Measurements from ENCODE around the gene IMPACT.
A peak's percentile ranks its signal among the peaks of the same experiment; 100 is the strongest.

Gene IMPACT
- 14.5 to 18.8 reads per million in 2 donors for total RNA-seq

GRCh38 chr18:24426398-24427294, at the start of gene IMPACT:
Gene IMPACT, plus strand, starts transcription at chr18:24426670. Its CDS starts 87 bp downstream, at chr18:24426757.
- DNase-seq = peak; percentile 65

- no peak for DNase-seq
Observed at GRCh38 chr18:24378598-24378997, 47.9 kb upstream of the IMPACT start.

DNA sequence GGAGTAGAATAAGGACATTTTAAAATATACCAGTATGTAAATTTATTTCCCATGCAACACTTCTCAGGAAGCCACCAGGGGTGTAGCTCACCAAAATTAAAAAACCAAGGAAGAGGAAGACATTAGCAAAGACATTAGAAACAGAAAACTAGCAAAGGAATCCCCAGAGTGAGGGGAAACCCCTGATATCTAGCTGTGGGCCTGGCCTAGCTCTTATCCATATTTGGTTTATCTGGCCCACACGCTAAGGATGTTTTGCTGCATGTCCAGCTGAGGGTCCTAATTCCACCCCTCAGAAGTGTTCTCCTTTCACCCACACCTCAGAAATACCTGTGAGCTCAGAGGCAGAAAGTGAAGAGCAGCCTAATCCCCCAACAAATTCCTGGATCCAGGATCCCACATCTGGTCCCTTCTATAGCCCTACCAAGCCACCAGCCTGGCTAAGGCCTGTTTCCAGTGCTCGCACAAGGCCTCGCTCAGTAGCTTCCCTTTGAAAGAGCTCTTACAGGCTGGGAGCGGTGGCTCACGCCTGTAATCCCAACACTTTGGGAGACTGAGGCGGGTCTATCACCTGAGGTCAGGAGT, 46.2 kb upstream of the IMPACT start:
- no peak for DNase-seq

GRCh38 chr18:24381126-24381525, 45.3 kb upstream of the IMPACT start:
- no peak for DNase-seq

- DNase-seq = no peak
Observed at GRCh38 chr18:24386681-24387080, 39.8 kb upstream of the IMPACT start.

DNA sequence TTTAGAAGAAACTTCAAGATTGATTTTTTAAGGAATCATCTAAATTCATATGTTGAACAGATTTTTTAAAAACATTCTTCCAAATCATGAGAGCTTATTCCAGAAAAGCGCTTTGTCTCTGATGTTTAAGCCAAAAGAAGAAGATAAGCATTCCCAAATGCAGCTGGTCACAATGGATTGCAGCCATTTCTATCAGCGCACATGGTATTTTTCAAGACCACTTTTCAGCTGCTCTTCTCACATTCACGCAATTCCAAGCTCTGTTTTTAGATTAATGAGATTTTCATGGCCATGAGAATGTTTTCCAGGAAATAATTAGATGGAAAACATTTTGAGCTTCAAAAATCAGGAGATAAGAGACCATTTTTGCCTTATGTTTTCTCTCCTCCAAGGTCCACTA, 37.5 kb upstream of the IMPACT start:
- no peak for DNase-seq

DNA sequence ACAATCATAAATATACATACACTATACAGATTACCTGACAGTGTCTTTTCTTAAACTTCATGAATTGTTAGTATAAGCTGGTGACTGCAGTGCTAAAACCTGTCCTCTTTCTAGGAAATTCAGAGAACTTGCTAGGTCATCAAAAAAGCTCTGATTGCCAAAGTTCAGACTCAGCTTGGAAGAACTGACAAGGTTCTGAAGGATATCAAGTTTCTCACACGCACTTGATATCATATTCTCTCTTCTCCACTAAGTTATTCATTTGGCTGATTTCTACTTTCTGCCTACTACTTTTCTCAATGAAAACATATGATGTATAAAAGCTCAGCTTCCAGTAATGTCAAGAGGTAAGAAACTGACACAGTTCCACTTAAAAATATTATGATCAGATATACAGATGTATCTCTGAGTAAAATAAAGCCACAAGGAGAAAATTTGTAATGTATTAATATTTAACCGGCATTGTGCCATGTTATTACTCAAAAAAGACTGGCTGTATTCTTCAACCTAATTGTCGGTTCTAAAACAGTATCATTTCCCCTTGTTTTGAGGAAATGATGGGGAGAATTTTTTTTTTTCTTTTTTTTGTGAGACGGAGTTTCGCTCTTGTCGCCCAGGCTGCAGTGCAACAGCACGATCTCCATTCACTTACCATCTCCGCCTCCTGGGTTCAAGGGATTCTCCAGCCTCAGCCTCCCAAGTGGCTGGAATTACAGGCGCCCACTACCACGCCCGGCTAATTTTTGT, 31.2 kb upstream of the IMPACT start:
- no peak for DNase-seq

DNA sequence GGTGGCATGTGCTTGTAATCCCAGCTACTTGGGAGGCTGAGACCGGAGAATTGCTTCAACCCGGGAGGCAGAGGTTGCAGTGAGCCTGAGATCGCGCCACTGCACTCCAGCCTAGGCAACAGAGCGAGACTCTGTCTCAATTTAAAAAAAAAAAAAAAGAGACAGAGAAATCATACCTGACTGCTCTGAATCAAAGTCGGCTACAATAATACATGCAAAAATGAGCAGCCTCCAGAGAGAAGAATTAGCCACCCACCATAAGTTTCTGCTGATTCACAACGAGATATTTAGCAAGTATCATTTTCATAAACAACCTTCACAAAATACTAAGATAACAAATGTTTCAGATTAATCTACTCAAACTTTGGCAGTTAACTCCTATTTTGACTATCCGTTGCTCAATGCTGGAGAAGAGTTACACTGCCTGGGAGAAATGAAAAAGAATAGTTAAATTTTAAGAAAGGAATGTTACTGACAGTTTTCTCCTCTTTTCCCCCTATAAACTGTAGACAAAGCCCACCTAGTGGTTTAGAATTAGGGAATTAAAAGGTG, 30.3 kb upstream of the IMPACT start:
- no peak for DNase-seq

GRCh38 chr18:24397131-24397693, 29.3 kb upstream of the IMPACT start:
- peak; percentile 13 for DNase-seq

DNA sequence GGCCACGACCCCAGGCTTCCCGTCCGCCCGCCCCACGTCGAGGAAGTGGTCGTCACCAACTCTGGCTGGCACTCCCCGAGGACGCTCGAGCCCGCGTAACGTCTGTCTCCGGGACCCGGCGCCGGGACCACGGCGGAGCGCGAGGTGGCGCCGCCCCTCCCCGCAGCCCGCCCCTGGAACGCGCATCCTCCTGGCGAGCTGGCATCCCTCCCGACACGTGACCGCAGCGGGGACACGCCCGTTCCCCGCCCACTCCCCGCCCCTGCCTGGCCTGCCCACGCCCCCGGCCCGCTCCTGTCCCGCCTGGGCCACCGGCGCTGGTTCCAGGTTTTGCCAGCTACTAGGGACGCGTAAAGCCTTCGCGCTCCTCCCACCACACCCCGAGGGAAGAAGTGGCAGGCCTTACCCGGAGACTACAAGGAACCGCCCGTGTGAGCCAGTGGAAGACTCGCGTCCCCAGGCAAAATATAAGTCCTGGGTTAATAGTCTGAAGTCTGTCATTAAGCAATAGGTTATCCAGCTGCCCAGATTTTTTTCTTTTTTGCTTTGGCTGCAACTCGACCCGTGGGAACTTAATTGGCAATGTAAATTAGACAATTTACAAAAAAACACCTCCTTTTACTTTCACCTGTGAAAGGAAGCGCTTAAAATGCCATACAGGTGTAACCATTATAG, 28.6 kb upstream of the IMPACT start, which contains the start of gene OSBPL1A:
OSBPL1A (minus strand) TSS at position 131 of the 675 bp plus-strand sequence. CDS start 20,291 bp downstream, outside the sequence.
- peak; percentile 72 for DNase-seq

DNA sequence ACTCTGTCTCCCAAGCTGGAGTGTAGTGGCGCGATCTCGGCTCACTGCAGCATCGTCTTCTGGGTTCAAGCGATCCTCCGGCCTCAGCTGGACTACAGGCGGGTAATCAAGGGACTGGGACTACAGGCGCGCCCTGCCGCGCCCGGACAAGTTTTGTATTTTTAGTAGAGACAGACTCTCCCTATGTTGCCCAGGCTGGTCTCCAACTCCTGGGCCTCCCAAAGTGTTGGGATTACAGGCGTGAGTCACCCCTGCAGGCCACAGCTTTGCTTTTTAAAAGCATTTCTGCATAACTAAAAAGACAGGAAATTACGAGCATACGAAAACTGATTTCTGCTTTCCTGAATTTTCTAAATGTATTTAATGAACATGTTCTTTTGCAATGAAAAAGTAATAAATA, 27.9 kb upstream of the IMPACT start:
- no peak for DNase-seq

DNA sequence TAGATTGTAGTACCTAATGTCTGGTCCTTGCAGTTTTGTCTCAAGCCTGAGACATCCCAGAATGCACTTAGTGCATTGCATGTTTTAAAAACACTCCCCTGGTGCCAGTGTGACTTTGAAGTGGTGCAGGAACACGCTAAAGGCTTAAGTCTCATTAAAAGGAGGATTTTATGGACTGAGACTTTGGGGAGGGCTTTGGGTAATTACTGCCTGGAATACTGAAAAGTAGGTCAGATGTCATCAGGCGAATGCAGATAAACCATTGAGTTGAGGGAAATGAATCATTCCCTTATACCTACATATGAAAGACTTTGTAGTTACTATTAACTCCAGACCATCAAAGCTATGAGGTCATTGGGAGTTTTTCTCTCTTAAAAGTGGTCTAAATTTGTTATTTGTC, 25.9 kb upstream of the IMPACT start:
- no peak for DNase-seq

- DNase-seq = no peak
Observed at GRCh38 chr18:24402209-24402785, 24.2 kb upstream of the IMPACT start.

GRCh38 chr18:24403076-24403475, 23.4 kb upstream of the IMPACT start:
- DNase-seq = no peak

DNA sequence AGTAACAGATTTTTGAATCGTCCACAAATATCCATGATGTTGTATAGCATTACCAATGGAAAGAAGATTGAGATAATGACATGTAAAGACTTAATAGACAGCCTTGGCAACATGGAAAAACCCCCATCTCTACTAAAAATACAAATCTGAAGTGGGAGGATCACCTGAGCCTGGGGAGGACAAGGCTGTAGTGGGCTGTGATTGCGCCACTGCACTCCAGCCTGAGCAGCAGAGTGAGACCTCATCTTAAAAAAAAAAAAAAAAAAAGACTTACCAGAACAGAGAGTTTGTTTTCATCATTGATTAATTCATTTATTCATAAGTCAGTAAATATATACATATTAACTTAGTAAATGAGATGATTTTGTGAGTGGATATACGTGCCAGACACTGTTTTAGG, 21.9 kb upstream of the IMPACT start:
- no peak for DNase-seq

DNA sequence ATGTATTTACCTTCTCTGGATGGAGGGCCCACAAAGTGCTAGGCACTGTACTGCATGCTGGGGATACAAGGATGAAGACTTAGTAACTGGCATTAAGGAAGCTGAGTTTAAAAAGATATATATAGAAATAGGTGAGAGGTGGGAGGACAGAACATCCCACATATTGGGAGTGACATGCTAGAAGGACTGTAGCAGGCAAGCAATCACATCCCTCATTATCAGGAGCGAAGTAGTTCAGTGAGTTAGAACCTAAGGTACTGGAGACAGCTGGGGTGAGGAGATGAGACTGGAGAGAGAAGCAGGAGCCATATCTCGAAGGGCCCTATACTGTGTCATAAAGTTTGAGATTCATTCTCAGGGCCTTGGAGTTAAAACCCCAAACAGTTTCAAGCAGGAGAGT, 18.0 kb upstream of the IMPACT start:
- DNase-seq = no peak

DNA sequence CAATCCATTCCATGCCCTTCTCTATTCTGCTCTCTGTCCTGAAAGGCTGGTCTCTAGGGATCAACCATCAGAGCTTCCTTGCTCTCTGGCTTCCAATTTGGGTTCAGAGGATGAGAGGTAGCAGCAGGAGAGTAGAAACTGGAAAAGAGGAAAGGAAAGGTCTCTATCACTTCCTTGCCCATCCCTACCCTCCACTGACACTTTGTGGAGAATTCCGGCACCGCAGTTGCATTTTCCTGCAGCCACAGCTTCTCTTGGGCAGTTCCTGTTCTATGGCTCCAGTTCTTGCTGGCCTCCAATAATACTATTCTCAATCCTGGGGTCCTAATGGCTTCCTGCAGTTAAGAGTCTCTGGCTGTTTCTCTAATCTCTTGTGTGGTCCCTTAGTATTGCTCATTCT, 13.3 kb upstream of the IMPACT start:
- DNase-seq = no peak

DNA sequence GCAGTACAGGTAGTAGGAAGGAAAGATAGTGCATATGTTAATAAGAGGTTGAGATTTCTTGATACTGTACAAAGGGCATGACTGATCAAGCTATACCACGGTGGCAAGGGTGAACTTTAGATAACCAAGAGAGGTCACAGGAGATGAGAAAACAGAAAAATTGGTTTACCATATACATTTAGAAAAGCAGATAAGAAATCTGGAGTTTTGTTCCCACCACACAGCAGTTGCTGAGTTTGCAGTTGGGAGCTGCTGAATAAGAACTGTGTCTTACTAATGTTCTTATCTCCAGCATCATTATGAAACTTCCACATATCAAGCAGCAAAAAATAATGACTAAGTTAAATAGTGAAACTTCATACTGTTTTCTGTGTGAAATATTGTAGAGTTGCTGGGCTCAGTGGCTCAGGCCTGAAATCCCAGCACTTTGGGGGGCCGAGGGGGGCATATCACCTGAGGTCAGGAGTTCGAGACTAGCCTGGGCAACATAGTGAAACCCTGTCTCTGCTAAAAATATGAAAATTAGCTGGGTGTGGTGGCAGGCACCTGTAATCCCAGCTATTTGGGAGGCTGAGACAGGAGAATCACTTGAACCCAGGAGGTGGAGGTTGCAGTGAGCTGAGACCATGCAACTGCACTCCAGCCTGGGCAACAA, 12.0 kb upstream of the IMPACT start:
- no peak for DNase-seq

- DNase-seq = no peak
Observed at GRCh38 chr18:24417480-24417879, 9.0 kb upstream of the IMPACT start.

- DNase-seq = no peak
Observed at GRCh38 chr18:24420551-24420950, 5.9 kb upstream of the IMPACT start.

- no peak for DNase-seq
Observed at GRCh38 chr18:24421831-24422230, 4.6 kb upstream of the IMPACT start.

Data from T-helper 9 cell (primary cell).